Testis (tissue), 2 donors: ENCODE results near the gene HSD11B1L.

Source experiments
- CTCF ChIP-seq, 3 experiments: fragments of 450-650 bp in 2 of 3; fragments of 200-600 bp in 1 of 3; sonication (generic) in 1 of 3; IDR thresholded peaks; one replicate each; pipeline ENCODE4 v1.5.1; 2016 to 2019; ENCODE audit warnings: antibody characterized with exemption in 3 of 3, mild to moderate bottlenecking in 2 of 3, moderate library complexity in 1 of 3
- POLR2A ChIP-seq: fragments of 450-650 bp; IDR thresholded peaks from one replicate; pipeline ENCODE4 v1.6.1; 2017; ENCODE audit warnings: antibody characterized with exemption, mild to moderate bottlenecking, moderate library complexity

- TF ChIP-seq CTCF (IDR thresholded peaks at IDR 0.05), result no peak
- no peak for TF ChIP-seq POLR2A
Measured at GRCh38 chr19:5669212-5669611, 11.6 kb upstream of the HSD11B1L start.
